Suppressor macrophage treated with lipopolysaccharide for 4 hours (primary cell): ENCODE measurements around the gene PNPLA5.
"Not testable (repeated sequence)": the region's sequence is repeated elsewhere in the genome, so short reads cannot be mapped to it uniquely, and the experiment has no call there.

Experiments
- DNase-seq: peaks from one replicate; pipeline ENCODE4 v3.0.0-alpha.2; 2020

The PNPLA5 gene

GRCh38 chr22:43880541-43880991, 11.2 kb downstream of the PNPLA5 start:
- DNase-seq, result no peak

GRCh38 chr22:43879901-43880540, 11.8 kb downstream of the PNPLA5 start:
- DNase-seq, result no peak

GRCh38 chr22:43878831-43879550, 12.8 kb downstream of the PNPLA5 start:
- no peak for DNase-seq

- no peak for DNase-seq
Measured at GRCh38 chr22:43878079-43878795, 13.6 kb downstream of the PNPLA5 start.

- DNase-seq, result no peak
Measured at GRCh38 chr22:43876866-43877509, 14.8 kb downstream of the PNPLA5 start.

- DNase-seq, result no peak
Measured at GRCh38 chr22:43869799-43870198, 22.0 kb downstream of the PNPLA5 start.

GRCh38 chr22:43869001-43869400, 22.8 kb downstream of the PNPLA5 start:
- not testable (repeated sequence) for DNase-seq

GRCh38 chr22:43867839-43868635, 23.8 kb downstream of the PNPLA5 start:
- DNase-seq, result peak; percentile 70

GRCh38 chr22:43862882-43863202, 29.0 kb downstream of the PNPLA5 start:
- DNase-seq, result no peak

- DNase-seq, result no peak
Measured at GRCh38 chr22:43862074-43862881, 29.5 kb downstream of the PNPLA5 start, which contains the start of gene SULT4A1. Gene SULT4A1 (minus strand): TSS chr22:43862513. CDS start chr22:43862382, 131 bp downstream.

GRCh38 chr22:43861529-43861928, 30.3 kb downstream of the PNPLA5 start:
- no peak for DNase-seq

- DNase-seq, result no peak
Measured at GRCh38 chr22:43860831-43861230, 31.0 kb downstream of the PNPLA5 start.

GRCh38 chr22:43860126-43860525, 31.7 kb downstream of the PNPLA5 start:
- no peak for DNase-seq

GRCh38 chr22:43859621-43860020, 32.2 kb downstream of the PNPLA5 start:
- DNase-seq, result no peak

GRCh38 chr22:43859176-43859575, 32.6 kb downstream of the PNPLA5 start:
- DNase-seq, result no peak

GRCh38 chr22:43858156-43858895, 33.5 kb downstream of the PNPLA5 start:
- DNase-seq, result no peak

- DNase-seq, result no peak
Measured at GRCh38 chr22:43857367-43857766, 34.4 kb downstream of the PNPLA5 start.

- DNase-seq, result no peak
Measured at GRCh38 chr22:43855431-43855830, 36.4 kb downstream of the PNPLA5 start.

- DNase-seq, result no peak
Measured at GRCh38 chr22:43854786-43855271, 37.0 kb downstream of the PNPLA5 start.

GRCh38 chr22:43854121-43854785, 37.6 kb downstream of the PNPLA5 start:
- DNase-seq, result no peak
